ENCODE data around the gene MAN1C1.

The MAN1C1 gene

GRCh38 chr1:25683177-25683576 is 66.6 kb downstream of the MAN1C1 start:
- H3K14ac ChIP-seq (ENCODE audit: low read length), result no peak overlapping the region
- H3K9ac ChIP-seq (ENCODE audit: low read depth, low read length, poor library complexity), result no peak overlapping the region
- no peaks in the 10 kb centered on the region for H3K36me3 ChIP-seq (replicated peaks in 1 of 2; ENCODE audit: control insufficient read depth in 2 of 2, insufficient read depth in 2 of 2, low read length in 2 of 2)
- H3K79me1 ChIP-seq (ENCODE audit: low read depth, low read length), result no peaks in the 10 kb centered on the region
- H3K4ac ChIP-seq (ENCODE audit: low read length), result no peak overlapping the region
- no peaks in the 10 kb centered on the region for H3K9me3 ChIP-seq (replicated peaks in 1 of 2; ENCODE audit: control insufficient read depth in 2 of 2, insufficient read depth in 1 of 2, low read depth in 1 of 2, low read length in 2 of 2)
- no peak overlapping the region for H3K27ac ChIP-seq (replicated peaks; ENCODE audit: low read length)
- H3K4me3 ChIP-seq (ENCODE audit: low read length in 2 of 2), result no peak overlapping the region
- H2AFZ ChIP-seq (ENCODE audit: low read length), result no peak overlapping the region
- no peak overlapping the region for H3K23ac ChIP-seq (ENCODE audit: low read depth, low read length, poor library complexity)
- H3K27me3 ChIP-seq (ENCODE audit: control insufficient read depth in 3 of 3, insufficient read depth in 3 of 3, low read depth in 1 of 3, low read length in 3 of 3), result no peaks in the 10 kb centered on the region
- DNase-seq (ENCODE audit: low spot score), result no peak
- no peak overlapping the region for H2BK15ac ChIP-seq (ENCODE audit: low read length)
- no peak overlapping the region for H3K4me2 ChIP-seq (ENCODE audit: insufficient read depth, low read length, poor library complexity, severe bottlenecking)
- no peak overlapping the region for H3K18ac ChIP-seq (ENCODE audit: low read length)
- no CpG with 5 or more reads among the region's 4 CpGs for WGBS, 2 donors (ENCODE audit: extremely low coverage in 2 of 2, insufficient read length in 2 of 2, insufficient replicate concordance in 1 of 2)
- H2AK5ac ChIP-seq (ENCODE audit: low read depth, low read length), result no peak overlapping the region
- H2BK12ac ChIP-seq (ENCODE audit: low read length), result no peak overlapping the region
- H3K4me1 ChIP-seq (ENCODE audit: control insufficient read depth in 2 of 2, insufficient read depth in 1 of 2, low read depth in 1 of 2, low read length in 2 of 2), result no peaks in the 10 kb centered on the region
- no peak overlapping the region for H2BK120ac ChIP-seq (ENCODE audit: low read depth, low read length)
- H2BK5ac ChIP-seq (ENCODE audit: low read length), result no peak overlapping the region
- H4K91ac ChIP-seq (ENCODE audit: low read depth, low read length, poor library complexity), result no peak overlapping the region
- no peak overlapping the region for H4K8ac ChIP-seq (ENCODE audit: low read depth, low read length)

GRCh38 chr1:25683731-25684130 is 67.1 kb downstream of the MAN1C1 start:
- no peak overlapping the region for H3K4ac ChIP-seq (ENCODE audit: low read length)
- H4K91ac ChIP-seq (ENCODE audit: low read depth, low read length, poor library complexity), result no peak overlapping the region
- H3K4me3 ChIP-seq (ENCODE audit: low read length in 2 of 2), result no peak overlapping the region
- no peak overlapping the region for H3K18ac ChIP-seq (ENCODE audit: low read length)
- H2AFZ ChIP-seq (ENCODE audit: low read length), result no peak overlapping the region
- H3K4me1 ChIP-seq (ENCODE audit: control insufficient read depth in 2 of 2, insufficient read depth in 1 of 2, low read depth in 1 of 2, low read length in 2 of 2), result no peaks in the 10 kb centered on the region
- no peak overlapping the region for H3K9ac ChIP-seq (ENCODE audit: low read depth, low read length, poor library complexity)
- H3K23ac ChIP-seq (ENCODE audit: low read depth, low read length, poor library complexity), result no peak overlapping the region
- no peak overlapping the region for H3K27ac ChIP-seq (replicated peaks; ENCODE audit: low read length)
- no peak overlapping the region for H2BK120ac ChIP-seq (ENCODE audit: low read depth, low read length)
- H3K36me3 ChIP-seq (replicated peaks in 1 of 2; ENCODE audit: control insufficient read depth in 2 of 2, insufficient read depth in 2 of 2, low read length in 2 of 2), result no peaks in the 10 kb centered on the region
- WGBS, 2 donors (ENCODE audit: extremely low coverage in 2 of 2, insufficient read length in 2 of 2, insufficient replicate concordance in 1 of 2), result no CpG with 5 or more reads among the region's 9 CpGs
- H2AK5ac ChIP-seq (ENCODE audit: low read depth, low read length), result no peak overlapping the region
- no peaks in the 10 kb centered on the region for H3K9me3 ChIP-seq (replicated peaks in 1 of 2; ENCODE audit: control insufficient read depth in 2 of 2, insufficient read depth in 1 of 2, low read depth in 1 of 2, low read length in 2 of 2)
- no peaks in the 10 kb centered on the region for H3K27me3 ChIP-seq (ENCODE audit: control insufficient read depth in 3 of 3, insufficient read depth in 3 of 3, low read depth in 1 of 3, low read length in 3 of 3)
- no peaks in the 10 kb centered on the region for H3K79me1 ChIP-seq (ENCODE audit: low read depth, low read length)
- no peak overlapping the region for H3K14ac ChIP-seq (ENCODE audit: low read length)
- H2BK5ac ChIP-seq (ENCODE audit: low read length), result no peak overlapping the region
- no peak overlapping the region for H2BK12ac ChIP-seq (ENCODE audit: low read length)
- H3K4me2 ChIP-seq (ENCODE audit: insufficient read depth, low read length, poor library complexity, severe bottlenecking), result no peak overlapping the region
- no peak overlapping the region for H2BK15ac ChIP-seq (ENCODE audit: low read length)
- no peak for DNase-seq (ENCODE audit: low spot score)
- H4K8ac ChIP-seq (ENCODE audit: low read depth, low read length), result no peak overlapping the region

- no peak overlapping the region for H3K4me3 ChIP-seq (ENCODE audit: low read length in 2 of 2)
- H3K18ac ChIP-seq (ENCODE audit: low read length), result no peak overlapping the region
Observed at GRCh38 chr1:25684216-25684965, 67.8 kb downstream of the MAN1C1 start.

GRCh38 chr1:25685211-25685750 is 68.7 kb downstream of the MAN1C1 start:
- H2AK5ac ChIP-seq (ENCODE audit: low read depth, low read length), result no peak overlapping the region
- H3K27ac ChIP-seq (replicated peaks; ENCODE audit: low read length), result no peak overlapping the region
- no peak overlapping the region for H2BK12ac ChIP-seq (ENCODE audit: low read length)
- no peak overlapping the region for H3K9ac ChIP-seq (ENCODE audit: low read depth, low read length, poor library complexity)
- H4K91ac ChIP-seq (ENCODE audit: low read depth, low read length, poor library complexity), result no peak overlapping the region
- H3K18ac ChIP-seq (ENCODE audit: low read length), result peak overlapping the region; percentile 67
- no peak overlapping the region for H3K4me3 ChIP-seq (ENCODE audit: low read length in 2 of 2)
- peak overlapping the region; percentile 61 for H3K23ac ChIP-seq (ENCODE audit: low read depth, low read length, poor library complexity)
- no peak overlapping the region for H3K4ac ChIP-seq (ENCODE audit: low read length)
- no peak overlapping the region for H2BK120ac ChIP-seq (ENCODE audit: low read depth, low read length)
- H3K36me3 ChIP-seq (replicated peaks in 1 of 2; ENCODE audit: control insufficient read depth in 2 of 2, insufficient read depth in 2 of 2, low read length in 2 of 2), result no peaks in the 10 kb centered on the region
- no peaks in the 10 kb centered on the region for H3K4me1 ChIP-seq (ENCODE audit: control insufficient read depth in 2 of 2, insufficient read depth in 1 of 2, low read depth in 1 of 2, low read length in 2 of 2)
- no peaks in the 10 kb centered on the region for H3K79me1 ChIP-seq (ENCODE audit: low read depth, low read length)
- H3K27me3 ChIP-seq (ENCODE audit: control insufficient read depth in 3 of 3, insufficient read depth in 3 of 3, low read depth in 1 of 3, low read length in 3 of 3), result no peaks in the 10 kb centered on the region
- no peak overlapping the region for H4K8ac ChIP-seq (ENCODE audit: low read depth, low read length)
- WGBS, 2 donors (ENCODE audit: extremely low coverage in 2 of 2, insufficient read length in 2 of 2, insufficient replicate concordance in 1 of 2), result no CpG with 5 or more reads among the region's 11 CpGs
- H2AFZ ChIP-seq (ENCODE audit: low read length), result no peak overlapping the region
- H3K14ac ChIP-seq (ENCODE audit: low read length), result peak overlapping the region; percentile 51
- H2BK5ac ChIP-seq (ENCODE audit: low read length), result no peak overlapping the region
- H3K9me3 ChIP-seq (replicated peaks in 1 of 2; ENCODE audit: control insufficient read depth in 2 of 2, insufficient read depth in 1 of 2, low read depth in 1 of 2, low read length in 2 of 2), result no peaks in the 10 kb centered on the region
- no peak overlapping the region for H2BK15ac ChIP-seq (ENCODE audit: low read length)
- H3K4me2 ChIP-seq (ENCODE audit: insufficient read depth, low read length, poor library complexity, severe bottlenecking), result no peak overlapping the region
- DNase-seq (ENCODE audit: low spot score), result no peak

More at GRCh38 chr1:25684216-25684965, 67.8 kb downstream of the MAN1C1 start:
- no peaks in the 10 kb centered on the region for H3K36me3 ChIP-seq (replicated peaks in 1 of 2; ENCODE audit: control insufficient read depth in 2 of 2, insufficient read depth in 2 of 2, low read length in 2 of 2)
- no peak overlapping the region for H2BK12ac ChIP-seq (ENCODE audit: low read length)
- H4K8ac ChIP-seq (ENCODE audit: low read depth, low read length), result no peak overlapping the region
- H2AFZ ChIP-seq (ENCODE audit: low read length), result no peak overlapping the region
- H3K14ac ChIP-seq (ENCODE audit: low read length), result no peak overlapping the region
- no peak overlapping the region for H4K91ac ChIP-seq (ENCODE audit: low read depth, low read length, poor library complexity)
- no peak overlapping the region for H2AK5ac ChIP-seq (ENCODE audit: low read depth, low read length)
- no peak overlapping the region for H2BK120ac ChIP-seq (ENCODE audit: low read depth, low read length)
- DNase-seq (ENCODE audit: low spot score), result no peak
- no peaks in the 10 kb centered on the region for H3K27me3 ChIP-seq (ENCODE audit: control insufficient read depth in 3 of 3, insufficient read depth in 3 of 3, low read depth in 1 of 3, low read length in 3 of 3)
- no peak overlapping the region for H3K9ac ChIP-seq (ENCODE audit: low read depth, low read length, poor library complexity)
- no peak overlapping the region for H2BK15ac ChIP-seq (ENCODE audit: low read length)
- no peak overlapping the region for H3K4me2 ChIP-seq (ENCODE audit: insufficient read depth, low read length, poor library complexity, severe bottlenecking)
- H3K9me3 ChIP-seq (replicated peaks in 1 of 2; ENCODE audit: control insufficient read depth in 2 of 2, insufficient read depth in 1 of 2, low read depth in 1 of 2, low read length in 2 of 2), result no peaks in the 10 kb centered on the region
- H3K79me1 ChIP-seq (ENCODE audit: low read depth, low read length), result no peaks in the 10 kb centered on the region
- no peaks in the 10 kb centered on the region for H3K4me1 ChIP-seq (ENCODE audit: control insufficient read depth in 2 of 2, insufficient read depth in 1 of 2, low read depth in 1 of 2, low read length in 2 of 2)
- no peak overlapping the region for H3K27ac ChIP-seq (replicated peaks; ENCODE audit: low read length)
- no peak overlapping the region for H2BK5ac ChIP-seq (ENCODE audit: low read length)
- WGBS, 2 donors (ENCODE audit: extremely low coverage in 2 of 2, insufficient read length in 2 of 2, insufficient replicate concordance in 1 of 2), result no CpG with 5 or more reads among the region's 13 CpGs
- H3K23ac ChIP-seq (ENCODE audit: low read depth, low read length, poor library complexity), result no peak overlapping the region
- no peak overlapping the region for H3K4ac ChIP-seq (ENCODE audit: low read length)
